Subcutaneous adipose tissue (tissue), 4 donors: Measurements from ENCODE around the gene NR2E3. TPM values are rescaled to one million over a fixed set of nuclear protein-coding genes. Genes with fewer than 3 reads are reported as not detected.

ENCODE experiments used
- CTCF ChIP-seq: fragments of 450-650 bp; IDR thresholded peaks from one replicate; pipeline ENCODE4 v1.5.1; 2016; ENCODE audit warnings: low read depth, mild to moderate bottlenecking, control low read depth, antibody characterized with exemption, moderate library complexity
- small RNA-seq: library from RNA; depleted of rRNA; stranded (forward); fragments of <200 nt; gene quantifications from one replicate; pipeline ENCODE3, GENCODE V24; 2016
- total RNA-seq, 4 donors: library from RNA; depleted of rRNA; stranded (reverse); fragments of >200 nt; gene quantifications; one replicate each; pipeline ENCODE4 v1.1.0, GENCODE V29; 2016

The NR2E3 gene
- total RNA-seq, 4 donors from 2014 or later, result not detected

DNA sequence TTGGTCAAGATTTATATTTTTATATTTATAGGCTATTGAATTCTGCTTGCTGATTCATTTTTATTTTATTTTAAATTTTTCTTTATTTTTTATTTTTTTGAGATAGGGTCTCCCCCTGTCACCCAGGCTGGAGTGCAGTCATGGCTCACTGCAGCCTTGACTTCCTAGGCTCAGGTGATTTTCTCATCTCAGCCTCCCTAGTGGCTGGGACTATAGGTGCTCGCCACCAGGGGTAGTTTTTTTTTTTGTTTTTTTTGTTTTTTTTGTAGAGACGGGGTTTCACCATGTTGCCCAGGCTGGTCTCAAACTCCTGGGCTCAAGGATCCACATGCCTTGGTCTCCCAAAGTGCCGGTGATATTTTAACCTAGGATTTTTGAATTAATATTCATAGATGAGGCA is 31.2 kb downstream of the NR2E3 start:
- TF ChIP-seq CTCF, result no peak

DNA sequence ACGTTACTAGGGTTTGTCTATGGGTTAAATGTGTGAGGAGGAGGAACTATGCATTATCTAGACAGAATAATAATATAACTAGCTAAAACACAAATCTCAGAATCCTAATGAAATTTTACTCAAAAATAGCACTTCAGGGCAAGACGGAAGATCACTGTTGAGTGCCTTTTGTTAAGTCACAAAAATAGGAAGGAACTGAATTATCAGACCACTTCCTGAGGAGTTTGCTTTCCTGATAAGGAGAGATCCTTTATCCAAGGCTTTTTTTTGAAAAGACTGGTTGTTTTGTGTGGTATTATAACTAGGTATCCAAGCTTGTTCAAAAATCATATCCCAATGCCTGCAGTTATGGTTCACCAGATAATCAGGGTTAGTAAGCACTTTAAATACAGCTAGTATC is 34.6 kb downstream of the NR2E3 start:
- no peak for TF ChIP-seq CTCF

DNA sequence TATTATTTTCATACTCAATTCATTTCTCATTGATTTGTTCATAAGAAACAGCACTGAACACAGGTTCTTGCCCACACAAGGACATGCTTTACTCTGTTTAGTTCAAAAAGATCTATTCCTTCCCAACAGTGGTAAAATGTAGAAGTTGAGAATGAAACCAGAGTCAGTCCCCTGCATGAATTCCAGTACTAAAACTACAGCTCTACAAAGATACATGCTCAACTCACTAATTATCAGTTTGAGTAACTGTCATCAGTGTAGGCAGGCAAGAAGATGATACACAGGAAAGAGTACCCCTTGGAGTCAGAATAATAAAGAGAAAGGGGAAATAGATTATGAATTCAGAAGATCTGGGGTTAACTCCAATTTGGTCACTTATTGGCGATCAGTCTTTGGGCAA is 43.2 kb downstream of the NR2E3 start:
- TF ChIP-seq CTCF, result no peak

Small RNA genes lying within 50 kb of the gene (small RNA-seq; reads per million reads assigned to genes)
- gene RNA5SP399, result not detected
